Subcutaneous abdominal adipose tissue (tissue), 5 donors: ENCODE results near the gene IGSF23.
"Not testable (repeated sequence)": the region's sequence is repeated elsewhere in the genome, so short reads cannot be mapped to it uniquely, and the experiment has no call there.

Source experiments
- H3K27ac ChIP-seq: one replicate; pipeline ENCODE4 v1.7.0; 2013; ENCODE audit warnings: low read depth, mild to moderate bottlenecking, inconsistent platforms, low read length, moderate library complexity
- H3K27me3 ChIP-seq, 5 donors: one replicate each; pipeline ENCODE4 v1.7.0; 2013; ENCODE audit warnings: low read length in 5 of 5, inconsistent platforms in 1 of 5; ENCODE audit not compliant: control insufficient read depth in 5 of 5, insufficient read depth in 4 of 5
- H3K36me3 ChIP-seq, 5 donors: one replicate each; pipeline ENCODE4 v1.7.0; 2013; ENCODE audit warnings: low read length in 5 of 5; ENCODE audit not compliant: control insufficient read depth in 5 of 5, insufficient read depth in 5 of 5
- H3K4me1 ChIP-seq, 5 donors: one replicate each; pipeline ENCODE4 v1.7.0; 2013; ENCODE audit warnings: low read length in 5 of 5, mild to moderate bottlenecking in 3 of 5, moderate library complexity in 1 of 5; ENCODE audit not compliant: control insufficient read depth in 5 of 5, insufficient read depth in 5 of 5
- H3K4me3 ChIP-seq, 5 donors: one replicate each; pipeline ENCODE4 v1.7.0; 2013; ENCODE audit warnings: low read length in 5 of 5, low read depth in 1 of 5
- H3K9ac ChIP-seq, 5 donors: one replicate each; pipeline ENCODE4 v1.7.0; 2013; ENCODE audit warnings: low read length in 5 of 5, mild to moderate bottlenecking in 4 of 5, moderate library complexity in 3 of 5
- H3K9me3 ChIP-seq, 5 donors: one replicate each; pipeline ENCODE4 v1.7.0; 2013; ENCODE audit warnings: low read length in 5 of 5; ENCODE audit not compliant: control insufficient read depth in 5 of 5
- donor health status: healthy.
- donor health status: healthy.
- donor health status: healthy.
- donor health status: healthy.
- donor health status: healthy.

The IGSF23 gene

GRCh38 chr19:44587963-44588770, 25.2 kb upstream of the IGSF23 start:
- Histone ChIP-seq H3K27ac (no peak overlapping the region), H3K4me1 (no peaks in the 10 kb centered on the region), H3K27me3 (peaks cover 0 to 4% (median 3%) of the 10 kb centered on the region in 5 donors), H3K4me3 (no peak overlapping the region), H3K9me3 (no peaks in the 10 kb centered on the region), H3K9ac (no peak overlapping the region), H3K36me3 (no peaks in the 10 kb centered on the region)

- H3K27ac ChIP-seq, result no peak overlapping the region
These were observed 24.6 kb upstream of the IGSF23 start for GRCh38 chr19:44588771-44589112.

DNA sequence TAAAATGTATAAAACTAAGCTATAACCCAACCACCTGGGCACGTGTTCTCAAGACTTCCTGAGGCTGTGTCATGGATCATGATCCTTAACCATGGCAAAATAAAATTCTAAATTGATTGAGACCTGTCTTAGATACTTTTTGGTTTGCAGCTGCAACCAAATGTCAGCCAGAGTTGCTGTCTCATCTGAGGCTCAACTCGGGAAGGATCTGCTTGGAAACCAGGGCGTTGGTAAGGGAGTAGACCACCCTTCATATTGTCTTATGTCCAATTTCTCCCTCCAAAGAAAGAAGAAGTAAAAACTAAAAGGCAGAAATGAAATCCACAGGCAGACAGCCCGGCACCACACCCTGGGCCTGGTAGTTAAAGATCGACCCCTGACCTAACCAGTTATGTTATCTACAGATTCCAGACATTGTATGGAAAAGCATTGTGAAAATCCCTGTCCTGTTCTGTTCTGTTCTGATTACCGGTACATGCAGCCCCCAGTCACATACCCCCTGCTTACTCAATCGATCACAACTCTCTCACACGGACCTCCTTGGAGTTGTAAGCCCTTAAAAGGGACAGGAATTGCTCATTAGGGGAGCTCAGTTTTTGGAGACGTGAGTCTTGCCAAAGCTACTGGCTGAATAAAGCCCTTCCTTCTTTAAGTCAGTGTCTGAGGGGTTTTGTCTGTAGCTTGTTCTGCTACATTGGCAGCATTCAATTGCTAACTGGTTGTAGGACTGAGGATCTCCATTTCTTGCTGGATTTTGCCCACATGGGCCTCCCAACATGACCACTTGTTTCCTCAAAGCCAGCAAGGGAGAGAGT, 22.9 kb upstream of the IGSF23 start:
- no peaks in the 10 kb centered on the region for H3K36me3 ChIP-seq
- no peak overlapping the region for H3K27ac ChIP-seq
- H3K4me1 ChIP-seq, result no peaks in the 10 kb centered on the region
- no peaks in the 10 kb centered on the region for H3K27me3 ChIP-seq
- H3K9ac ChIP-seq, result no peak overlapping the region
- H3K4me3 ChIP-seq, result no peak overlapping the region
- H3K9me3 ChIP-seq, result no peaks in the 10 kb centered on the region

More at GRCh38 chr19:44588771-44589112, 24.6 kb upstream of the IGSF23 start:
- Histone ChIP-seq H3K9me3 (no peaks in the 10 kb centered on the region), H3K27me3 (peaks cover 0 to 4% (median 3%) of the 10 kb centered on the region in 5 donors), H3K36me3 (no peaks in the 10 kb centered on the region), H3K4me1 (no peaks in the 10 kb centered on the region), H3K9ac (no peak overlapping the region), H3K4me3 (no peak overlapping the region)

DNA sequence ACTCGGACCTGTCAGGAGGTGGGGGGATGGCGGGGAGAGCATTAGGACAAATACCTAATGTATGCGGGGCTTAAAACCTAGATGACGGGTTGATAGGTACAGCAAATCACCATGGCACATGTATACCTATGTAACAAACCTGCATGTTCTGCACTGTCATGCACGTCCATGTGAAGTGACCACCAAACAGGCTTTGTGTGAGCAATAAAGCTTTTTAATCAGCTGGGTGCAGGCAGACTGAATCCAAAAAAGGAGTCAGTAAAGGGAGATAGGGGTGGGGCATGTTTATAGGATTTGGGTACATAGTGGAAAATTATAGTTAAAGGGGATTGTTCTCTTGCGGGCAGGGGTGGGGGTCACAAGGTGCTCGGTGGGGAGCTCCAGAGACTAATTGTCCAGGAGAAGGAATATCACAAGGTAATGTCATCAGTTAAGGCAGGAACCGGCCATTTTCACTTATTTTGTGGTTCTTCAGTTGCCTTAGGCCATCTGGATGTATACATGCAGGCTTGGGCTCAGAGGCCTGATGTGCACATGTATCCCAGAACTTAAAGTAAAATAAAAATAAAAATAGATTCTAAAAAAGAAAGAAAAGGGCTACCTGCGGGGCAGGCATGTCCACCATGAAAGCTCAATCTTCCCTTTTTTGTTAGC, 21.9 kb upstream of the IGSF23 start:
- not testable (repeated sequence) for H3K4me1 ChIP-seq, H3K9me3 ChIP-seq, H3K9ac ChIP-seq, H3K4me3 ChIP-seq, H3K27me3 ChIP-seq, H3K27ac ChIP-seq, H3K36me3 ChIP-seq

DNA sequence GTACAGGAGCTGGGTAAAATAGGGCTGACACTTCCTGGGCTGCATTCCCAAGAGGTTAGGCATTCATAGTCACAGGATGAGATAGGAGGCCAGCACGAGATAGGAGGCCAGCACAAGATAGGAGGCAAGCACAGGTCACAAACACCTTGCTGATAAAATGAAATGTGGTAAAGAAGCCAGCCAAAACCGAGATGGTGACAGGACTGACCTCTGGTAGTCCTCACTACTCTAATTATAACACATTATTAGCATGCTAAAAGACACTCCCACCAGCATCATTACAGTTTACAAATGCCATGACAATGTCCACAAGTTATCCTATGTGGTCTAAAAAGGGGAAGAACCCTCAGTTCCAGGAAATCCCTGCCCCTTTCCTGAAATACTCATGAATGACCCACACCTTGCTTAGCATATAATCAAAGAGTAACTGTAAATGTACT, 20.9 kb upstream of the IGSF23 start:
- H3K36me3 ChIP-seq, result no peaks in the 10 kb centered on the region
- H3K4me3 ChIP-seq, result no peak overlapping the region
- H3K9me3 ChIP-seq, result no peaks in the 10 kb centered on the region
- H3K4me1 ChIP-seq, result no peaks in the 10 kb centered on the region
- H3K27ac ChIP-seq, result no peak overlapping the region
- H3K9ac ChIP-seq, result no peak overlapping the region
- peaks cover 0 to 5% (median 0%) of the 10 kb centered on the region in 5 donors for H3K27me3 ChIP-seq

DNA sequence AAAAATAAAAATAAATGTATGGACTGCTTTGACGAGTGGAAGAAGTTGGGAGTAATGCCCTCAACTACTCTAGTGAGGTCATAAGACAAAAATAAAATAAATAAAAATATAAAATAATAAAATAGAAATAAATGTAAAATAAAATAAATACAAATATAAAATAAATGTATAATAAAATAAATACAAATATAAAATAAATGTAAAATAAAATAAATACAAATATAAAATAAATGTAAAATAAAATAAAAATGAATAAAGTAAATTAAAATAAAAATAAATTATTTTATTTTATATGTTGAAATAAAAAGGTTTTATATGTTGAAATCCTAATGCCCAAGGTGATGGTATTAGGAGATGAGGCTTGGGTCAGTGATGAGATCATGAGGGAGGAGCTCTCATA, 20.1 kb upstream of the IGSF23 start:
- Histone ChIP-seq H3K9me3 (peaks cover 0 to 6% (median 3%) of the 10 kb centered on the region in 5 donors), H3K27ac (no peak overlapping the region), H3K4me3 (no peak overlapping the region), H3K27me3 (peaks cover 0 to 5% (median 0%) of the 10 kb centered on the region in 5 donors), H3K4me1 (no peaks in the 10 kb centered on the region), H3K9ac (no peak overlapping the region), H3K36me3 (no peaks in the 10 kb centered on the region)

DNA sequence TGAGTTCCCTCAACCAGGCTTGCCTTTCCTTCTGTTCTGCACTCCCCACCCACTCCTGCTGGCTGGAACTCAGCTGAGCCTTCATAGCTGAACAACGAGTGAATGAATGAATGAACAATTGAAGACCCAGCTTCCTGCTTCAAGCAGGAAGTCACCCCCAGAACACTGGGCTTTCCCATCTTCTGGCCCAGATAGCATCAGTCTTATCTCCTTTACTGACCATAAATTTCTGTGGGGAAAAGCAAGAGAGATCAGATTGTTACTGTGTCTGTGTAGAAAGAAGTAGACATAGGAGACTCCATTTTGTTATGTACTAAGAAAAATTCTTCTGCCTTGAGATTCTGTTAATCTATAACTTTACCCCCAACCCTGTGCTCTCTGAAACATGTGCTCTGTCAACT, 19.5 kb upstream of the IGSF23 start:
- H3K4me3 ChIP-seq, H3K27ac ChIP-seq, H3K9me3 ChIP-seq, H3K4me1 ChIP-seq, H3K36me3 ChIP-seq, H3K9ac ChIP-seq, H3K27me3 ChIP-seq: not testable (repeated sequence)

DNA sequence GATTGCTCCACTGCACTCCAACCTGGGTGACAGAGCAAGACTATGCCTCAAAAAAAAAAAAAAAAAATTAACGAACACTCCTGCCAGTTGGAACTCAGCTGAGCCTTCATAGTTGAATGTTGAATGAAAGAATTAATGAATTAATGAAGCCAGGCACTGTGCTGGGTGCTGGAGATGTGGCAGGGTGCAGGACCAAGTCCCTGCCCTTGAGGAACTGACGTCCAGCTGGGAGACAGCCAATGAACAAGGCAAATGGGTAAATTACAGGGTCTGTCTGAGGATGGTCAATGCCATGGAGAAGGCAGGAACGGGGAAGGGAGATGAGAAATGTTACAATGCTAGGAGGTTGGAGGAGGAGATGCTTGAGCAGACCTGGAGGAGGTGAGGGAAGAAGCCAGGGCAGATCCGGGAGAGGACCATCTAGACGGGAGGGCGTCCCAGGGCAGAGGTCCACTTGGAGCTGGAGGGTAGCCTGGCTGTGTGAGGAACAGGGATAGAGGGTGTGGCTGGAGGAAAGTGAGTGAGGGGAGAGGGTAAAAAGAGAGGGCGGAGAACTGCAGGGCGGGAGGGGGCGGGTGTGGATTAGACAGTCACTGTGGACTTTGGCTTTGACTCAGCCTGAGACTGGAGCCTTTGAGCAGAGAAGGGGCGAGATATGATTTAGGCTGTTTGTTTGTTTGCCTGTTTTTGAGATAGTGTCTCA, 16.8 kb upstream of the IGSF23 start:
- no peaks in the 10 kb centered on the region for H3K4me1 ChIP-seq
- no peak overlapping the region for H3K4me3 ChIP-seq
- H3K9me3 ChIP-seq, result peaks cover 0 to 9% (median 7%) of the 10 kb centered on the region in 5 donors
- H3K9ac ChIP-seq, result no peak overlapping the region
- H3K36me3 ChIP-seq, result no peaks in the 10 kb centered on the region
- H3K27ac ChIP-seq, result no peak overlapping the region
- H3K27me3 ChIP-seq, result peaks cover 0 to 14% (median 0%) of the 10 kb centered on the region in 5 donors

- H3K4me3 ChIP-seq, result no peak overlapping the region
- H3K27ac ChIP-seq, result no peak overlapping the region
- H3K27me3 ChIP-seq, result peaks cover 0 to 14% (median 0%) of the 10 kb centered on the region in 5 donors
- H3K4me1 ChIP-seq, result no peaks in the 10 kb centered on the region
- H3K9me3 ChIP-seq, result peaks cover 0 to 9% (median 7%) of the 10 kb centered on the region in 5 donors
- no peak overlapping the region for H3K9ac ChIP-seq
- H3K36me3 ChIP-seq, result no peaks in the 10 kb centered on the region
These were observed 16.3 kb upstream of the IGSF23 start for GRCh38 chr19:44597131-44597491.
